Central memory CD8-positive, alpha-beta T cell (primary cell): Measurements from ENCODE around the gene POLE2.
A peak's percentile ranks its signal among the peaks of the same experiment; 100 is the strongest.

Experiments used
- ATAC-seq: fragments of 150-1000 bp; cut with Tn5 transposase; replicated peaks from 2 replicates; pipeline ENCODE4 v1.10.0; 2022; ENCODE audit warnings: mild to moderate bottlenecking, moderate FRiP score, moderate number of reproducible peaks; ENCODE audit not compliant: poor library complexity, severe bottlenecking; ENCODE audit errors: extremely low read depth
- DNase-seq, 2 donors: peaks; one replicate each; pipeline ENCODE4 v3.0.0; 2021; ENCODE audit warnings: low spot score in 2 of 2
- H3K27ac Mint-ChIP-seq: one replicate; pipeline ENCODE4 v1.8.0; 2022; ENCODE audit warnings: low read depth, mild to moderate bottlenecking, moderate library complexity, mixed read lengths
- H3K27me3 Mint-ChIP-seq: one replicate; pipeline ENCODE4 v1.8.0; 2022; ENCODE audit warnings: mixed read lengths
- H3K36me3 Mint-ChIP-seq: one replicate; pipeline ENCODE4 v1.8.0; 2022; ENCODE audit warnings: mild to moderate bottlenecking, moderate library complexity, mixed read lengths; ENCODE audit not compliant: insufficient read depth
- H3K4me1 Mint-ChIP-seq: one replicate; pipeline ENCODE4 v1.8.0; 2022; ENCODE audit warnings: mixed read lengths
- H3K4me3 Mint-ChIP-seq: one replicate; pipeline ENCODE4 v1.8.0; 2022; ENCODE audit warnings: mild to moderate bottlenecking, moderate library complexity, mixed read lengths
- H3K9me3 Mint-ChIP-seq: one replicate; pipeline ENCODE4 v1.8.0; 2022; ENCODE audit warnings: mixed read lengths

Gene POLE2

GRCh38 chr14:49598189-49598484 is 89.9 kb downstream of the POLE2 start:
- H3K27me3 Mint-ChIP-seq: no peaks in the 10 kb centered on the region
- ATAC-seq (no peak), DNase-seq (no peak)
- H3K36me3 Mint-ChIP-seq: peaks cover 17% of the 10 kb centered on the region
- peak overlapping the region; percentile 98 for H3K4me3 Mint-ChIP-seq
- H3K9me3 Mint-ChIP-seq: no peaks in the 10 kb centered on the region
- H3K27ac Mint-ChIP-seq: peak overlapping the region; percentile 97
- peaks cover 15% of the 10 kb centered on the region for H3K4me1 Mint-ChIP-seq

GRCh38 chr14:49594347-49595091 is 93.5 kb downstream of the POLE2 start:
- Mint-ChIP-seq H3K27me3 (no peaks in the 10 kb centered on the region), H3K36me3 (peaks cover 7% of the 10 kb centered on the region), H3K4me3 (no peak overlapping the region), H3K27ac (no peak overlapping the region), H3K9me3 (no peaks in the 10 kb centered on the region), H3K4me1 (peaks cover 8% of the 10 kb centered on the region)
- DNase-seq: no peak
- ATAC-seq: no peak
